Skin epidermis (tissue), 12 donors: ENCODE data around the gene SECTM1.

Experiments
- H3K27ac ChIP-seq, 21 experiments: fragments of 200-600 bp; sonication (generic) in 11 of 21; one replicate each; pipeline ENCODE4 v1.5.0; 2020; ENCODE audit warnings: mild to moderate bottlenecking in 3 of 21, inconsistent platforms in 2 of 21, moderate library complexity in 2 of 21
- H3K4me3 ChIP-seq, 7 experiments: fragments of 200-600 bp; sonication (generic) in 2 of 7; one replicate each; pipeline ENCODE4 v1.5.0; 2020; ENCODE audit warnings: inconsistent platforms in 2 of 7, mild to moderate bottlenecking in 2 of 7, moderate library complexity in 1 of 7

Gene SECTM1

GRCh38 chr17:82274134-82275020 lies 59.2 kb downstream of the SECTM1 start:
- H3K4me3 ChIP-seq: peak overlapping the region in 6 of 7 experiments; percentile 76 to 99 (median 96)
- peak overlapping the region in 13 of 21 experiments; percentile 96 to 100 (median 99) for H3K27ac ChIP-seq

- peak within 1 kb of the TSS; percentile 76 to 99 (median 96) for H3K4me3 ChIP-seq
Measured at GRCh38 chr17:82273327-82274133, 60.0 kb downstream of the SECTM1 start, which contains the start of gene CSNK1D. TSS of gene CSNK1D (minus strand) at chr17:82273700. CDS start at chr17:82273381, 319 bp downstream.

GRCh38 chr17:82272495-82273326 lies 60.9 kb downstream of the SECTM1 start:
- Histone ChIP-seq H3K27ac (peak overlapping the region; percentile 95 to 100 (median 99)), H3K4me3 (peak overlapping the region; percentile 76 to 99 (median 96))

More at GRCh38 chr17:82273327-82274133, 60.0 kb downstream of the SECTM1 start, which contains the start of gene CSNK1D:
- H3K27ac ChIP-seq: peak within 1 kb of the TSS; percentile 95 to 100 (median 99)

GRCh38 chr17:82271401-82271800 lies 62.2 kb downstream of the SECTM1 start:
- peak overlapping the region in 1 of 7 experiments; percentile 96 for H3K4me3 ChIP-seq
- H3K27ac ChIP-seq: peak overlapping the region in 2 of 21 experiments; percentile 96 to 98
